ENCODE results near the gene PTPRT.

DNA sequence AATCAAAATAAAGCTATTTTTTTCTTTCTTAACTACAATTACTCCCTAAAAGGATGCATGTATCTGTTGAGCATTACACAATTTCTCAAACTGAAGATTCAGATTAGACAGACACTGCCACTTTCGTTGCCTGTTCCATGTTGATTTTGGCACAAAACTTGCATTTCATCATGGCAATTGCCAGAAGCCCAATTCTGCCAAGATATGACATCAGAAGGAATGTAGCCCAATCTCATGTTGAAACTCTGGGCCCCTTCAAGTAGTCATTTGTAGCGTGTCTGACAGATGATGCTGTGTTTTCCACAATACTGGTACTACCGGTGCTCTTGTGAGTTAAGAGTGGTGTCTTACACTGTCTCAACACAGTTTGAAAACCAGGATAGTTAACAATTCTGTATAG is 705.4 kb downstream of the PTPRT start:
- TF ChIP-seq TAF1 (IDR thresholded peaks at IDR 0.05; ENCODE audit: low read depth) (no peak), CREB1 (IDR thresholded peaks at IDR 0.05; ENCODE audit: low read depth) (no peak), EP300 (IDR thresholded peaks at IDR 0.05; ENCODE audit: borderline replicate concordance) (no peak)

All from Ishikawa (cell line).